Transverse colon (tissue), 4 donors: Measurements from ENCODE around the gene PCYT1A.

Experiments
- CTCF ChIP-seq, 5 experiments: fragments of 200-600 bp in 3 of 5; fragments of 450-650 bp in 2 of 5; sonication (generic) in 3 of 5; IDR thresholded peaks; 1 replicate in 2 of 5; 2 replicates in 3 of 5; pipeline ENCODE4 v1.5.1; 2016 to 2017; ENCODE audit warnings: antibody characterized with exemption in 5 of 5, inconsistent platforms in 3 of 5, mild to moderate bottlenecking in 2 of 5, moderate library complexity in 1 of 5
- POLR2A ChIP-seq: fragments of 450-650 bp; IDR thresholded peaks from one replicate; pipeline ENCODE4 v1.6.1; 2016; ENCODE audit warnings: antibody characterized with exemption, mild to moderate bottlenecking, moderate library complexity
- POLR2AphosphoS5 ChIP-seq, 3 donors: sonication (generic); formaldehyde crosslinking; IDR thresholded peaks; one replicate each; pipeline ENCODE4 v1.6.1; 2016; ENCODE audit warnings: antibody characterized with exemption in 3 of 3

GRCh38 chr3:196254376-196255283 lies 32.9 kb downstream of the PCYT1A start:
- TF ChIP-seq CTCF (IDR thresholded peaks at IDR 0.05), result no peak
- no peak for TF ChIP-seq POLR2A
- TF ChIP-seq POLR2AphosphoS5 (IDR thresholded peaks at IDR 0.05), result no peak
